ENCODE measurements around the gene SLC6A11. TPM values are rescaled to one million over a fixed set of nuclear protein-coding genes. Genes with fewer than 3 reads are reported as not detected.
A peak's percentile ranks its signal among the peaks of the same experiment; 100 is the strongest.

Gene SLC6A11
- total and polyA plus RNA-seq, 2 of the 13 experiments (the other 11 are each of a cell fraction or from before 2014, with no cell fraction given), result 17.9 to 34.5 TPM

DNA sequence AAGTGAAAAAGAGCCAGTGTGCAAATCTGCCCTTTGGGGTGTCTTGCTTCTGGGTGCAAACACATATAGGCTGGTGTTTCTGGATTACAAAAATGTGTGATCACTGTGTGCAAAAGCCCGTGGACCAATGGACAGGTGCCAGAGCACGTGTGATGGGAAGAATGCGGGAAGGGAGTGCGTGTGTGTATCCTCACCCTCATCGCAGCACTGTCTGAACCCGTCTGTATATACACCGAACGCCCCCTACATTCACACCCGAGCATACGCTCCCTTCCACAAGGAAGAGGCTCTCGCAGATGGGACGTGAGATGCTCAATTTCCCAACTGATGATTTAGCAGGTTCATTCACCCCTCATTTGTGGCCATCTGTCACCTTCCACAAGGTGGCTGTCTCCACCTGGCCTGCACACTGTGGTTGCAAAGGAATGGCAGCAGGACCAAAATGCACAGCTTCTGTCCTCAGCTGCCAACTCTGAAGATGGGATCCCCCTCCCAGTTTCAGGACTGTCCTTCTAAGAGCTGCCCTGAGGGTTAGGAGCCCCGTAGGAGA lies 157.1 kb downstream of the SLC6A11 start:
- no peak for TF ChIP-seq TGIF2 (CRISPR knock-in tag; IDR thresholded peaks at IDR 0.05)
- no peak for TF ChIP-seq ZNF451 (CRISPR knock-in tag; IDR thresholded peaks at IDR 0.05)
- no peak for TF ChIP-seq CCDC6 (CRISPR knock-in tag; IDR thresholded peaks at IDR 0.05)
- TF ChIP-seq, protein P1, sequence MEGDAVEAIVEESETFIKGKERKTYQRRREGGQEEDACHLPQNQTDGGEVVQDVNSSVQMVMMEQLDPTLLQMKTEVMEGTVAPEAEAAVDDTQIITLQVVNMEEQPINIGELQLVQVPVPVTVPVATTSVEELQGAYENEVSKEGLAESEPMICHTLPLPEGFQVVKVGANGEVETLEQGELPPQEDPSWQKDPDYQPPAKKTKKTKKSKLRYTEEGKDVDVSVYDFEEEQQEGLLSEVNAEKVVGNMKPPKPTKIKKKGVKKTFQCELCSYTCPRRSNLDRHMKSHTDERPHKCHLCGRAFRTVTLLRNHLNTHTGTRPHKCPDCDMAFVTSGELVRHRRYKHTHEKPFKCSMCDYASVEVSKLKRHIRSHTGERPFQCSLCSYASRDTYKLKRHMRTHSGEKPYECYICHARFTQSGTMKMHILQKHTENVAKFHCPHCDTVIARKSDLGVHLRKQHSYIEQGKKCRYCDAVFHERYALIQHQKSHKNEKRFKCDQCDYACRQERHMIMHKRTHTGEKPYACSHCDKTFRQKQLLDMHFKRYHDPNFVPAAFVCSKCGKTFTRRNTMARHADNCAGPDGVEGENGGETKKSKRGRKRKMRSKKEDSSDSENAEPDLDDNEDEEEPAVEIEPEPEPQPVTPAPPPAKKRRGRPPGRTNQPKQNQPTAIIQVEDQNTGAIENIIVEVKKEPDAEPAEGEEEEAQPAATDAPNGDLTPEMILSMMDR (CRISPR knock-in tag; IDR thresholded peaks at IDR 0.05), result peak; percentile 58
- TF ChIP-seq RFX1 (IDR thresholded peaks at IDR 0.05), result no peak
- TF ChIP-seq ZNF446 (CRISPR knock-in tag; IDR thresholded peaks at IDR 0.05), result no peak
- TF ChIP-seq HOXA5 (CRISPR knock-in tag; IDR thresholded peaks at IDR 0.05), result no peak
- no peak for TF ChIP-seq CAMTA2 (CRISPR knock-in tag; IDR thresholded peaks at IDR 0.05; ENCODE audit: borderline replicate concordance)
- TF ChIP-seq ZNF563 (CRISPR knock-in tag; IDR thresholded peaks at IDR 0.05), result no peak
- no peak for TF ChIP-seq ZFP1 (CRISPR knock-in tag; IDR thresholded peaks at IDR 0.05)
- TF ChIP-seq, protein P2, sequence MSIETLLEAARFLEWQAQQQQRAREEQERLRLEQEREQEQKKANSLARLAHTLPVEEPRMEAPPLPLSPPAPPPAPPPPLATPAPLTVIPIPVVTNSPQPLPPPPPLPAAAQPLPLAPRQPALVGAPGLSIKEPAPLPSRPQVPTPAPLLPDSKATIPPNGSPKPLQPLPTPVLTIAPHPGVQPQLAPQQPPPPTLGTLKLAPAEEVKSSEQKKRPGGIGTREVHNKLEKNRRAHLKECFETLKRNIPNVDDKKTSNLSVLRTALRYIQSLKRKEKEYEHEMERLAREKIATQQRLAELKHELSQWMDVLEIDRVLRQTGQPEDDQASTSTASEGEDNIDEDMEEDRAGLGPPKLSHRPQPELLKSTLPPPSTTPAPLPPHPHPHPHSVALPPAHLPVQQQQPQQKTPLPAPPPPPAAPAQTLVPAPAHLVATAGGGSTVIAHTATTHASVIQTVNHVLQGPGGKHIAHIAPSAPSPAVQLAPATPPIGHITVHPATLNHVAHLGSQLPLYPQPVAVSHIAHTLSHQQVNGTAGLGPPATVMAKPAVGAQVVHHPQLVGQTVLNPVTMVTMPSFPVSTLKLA (IDR thresholded peaks at IDR 0.05), result peak; percentile 17; the same call in 1 of the 2 replicates
- TF ChIP-seq TAF15 (IDR thresholded peaks at IDR 0.05; ENCODE audit: low read depth, low read length, poor library complexity, severe bottlenecking), result no peak
- no peak for TF ChIP-seq ZNF678 (CRISPR knock-in tag; IDR thresholded peaks at IDR 0.05)
- no peak for TF ChIP-seq ZNF3 (CRISPR knock-in tag; IDR thresholded peaks at IDR 0.05)
- TF ChIP-seq REXO4 (CRISPR knock-in tag; IDR thresholded peaks at IDR 0.05; ENCODE audit: borderline replicate concordance), result no peak
- TF ChIP-seq ZNF274 (CRISPR knock-in tag; IDR thresholded peaks at IDR 0.05), result no peak
- peak; percentile 43 for TF ChIP-seq STAG1 (CRISPR knock-in tag; IDR thresholded peaks at IDR 0.05)
- TF ChIP-seq MED13 (CRISPR knock-in tag; IDR thresholded peaks at IDR 0.05), result no peak
- TF ChIP-seq, protein P3, sequence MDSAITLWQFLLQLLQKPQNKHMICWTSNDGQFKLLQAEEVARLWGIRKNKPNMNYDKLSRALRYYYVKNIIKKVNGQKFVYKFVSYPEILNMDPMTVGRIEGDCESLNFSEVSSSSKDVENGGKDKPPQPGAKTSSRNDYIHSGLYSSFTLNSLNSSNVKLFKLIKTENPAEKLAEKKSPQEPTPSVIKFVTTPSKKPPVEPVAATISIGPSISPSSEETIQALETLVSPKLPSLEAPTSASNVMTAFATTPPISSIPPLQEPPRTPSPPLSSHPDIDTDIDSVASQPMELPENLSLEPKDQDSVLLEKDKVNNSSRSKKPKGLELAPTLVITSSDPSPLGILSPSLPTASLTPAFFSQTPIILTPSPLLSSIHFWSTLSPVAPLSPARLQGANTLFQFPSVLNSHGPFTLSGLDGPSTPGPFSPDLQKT (CRISPR knock-in tag; IDR thresholded peaks at IDR 0.05; ENCODE audit: borderline replicate concordance), result no peak
- no peak for TF ChIP-seq NFATC3 (CRISPR knock-in tag; IDR thresholded peaks at IDR 0.05)
- TF ChIP-seq FOXA1 (IDR thresholded peaks at IDR 0.05), result no peak
- no peak for TF ChIP-seq FOXA1 (CRISPR knock-in tag; IDR thresholded peaks at IDR 0.05)
- TF ChIP-seq SPEN (CRISPR knock-in tag; IDR thresholded peaks at IDR 0.05; ENCODE audit: low read depth), result no peak
- no peak for TF ChIP-seq ATF1 (CRISPR knock-in tag; IDR thresholded peaks at IDR 0.05)
- peaks cover 23% of the 10 kb centered on the region for H3K4me1 ChIP-seq (ENCODE audit: insufficient read depth, low read length)
- no peak for DNase-seq (ENCODE audit: low spot score)
- no peak overlapping the region for H3K4me2 ChIP-seq (ENCODE audit: low read depth, low read length)
- BruUV-seq (replicated peaks), result no TSS peak
- 30% methylated on average over 12 of the region's 13 CpGs for WGBS (ENCODE audit: low lambda C conversion rate)
- ChIA-PET POLR2A (no interaction called here), CTCF (ENCODE audit: low intra/inter-chr PET ratio, low total read pairs) (no interaction called here)
- H3K4me3 ChIP-seq (replicated peaks in 1 of 3; ENCODE audit: insufficient read depth in 1 of 3, low read depth in 2 of 3, low read length in 3 of 3), result no peak overlapping the region
- no peaks in the 10 kb centered on the region for H4K20me1 ChIP-seq (ENCODE audit: insufficient read depth, low read length)
- FAIRE-seq, result no peak
- peak; percentile 26; the same call in 1 of the 3 replicates for ATAC-seq
- no peaks in the 10 kb centered on the region for H3K9me3 ChIP-seq (ENCODE audit: low read length)
- in situ Hi-C loops (cut with HindIII; ENCODE audit: extremely low pct_ligation_motif_present, low pct_unique_long_range_greater_than_20kb) (no loop called here), intact Hi-C loops (cut with micrococcal nuclease; ENCODE audit: unreplicated experiment) (no loop called here)
- H3K79me2 ChIP-seq (ENCODE audit: insufficient read depth, low read length), result no peaks in the 10 kb centered on the region
- peaks cover 0 to 13% of the 10 kb centered on the region in 2 experiments; a peak in 1 of 5 replicates for H3K27me3 ChIP-seq (ENCODE audit: control insufficient read depth in 1 of 2, insufficient read depth in 2 of 2, low read length in 2 of 2)
- H3K9ac ChIP-seq (ENCODE audit: insufficient read depth, low read depth, low read length), result no peak overlapping the region
- no peak overlapping the region for H2AFZ ChIP-seq (ENCODE audit: low read length)
- no peaks in the 10 kb centered on the region for H3K36me3 ChIP-seq (replicated peaks in 1 of 2; ENCODE audit: control insufficient read depth in 1 of 2, insufficient read depth in 2 of 2, low read length in 2 of 2)
- H3K27ac ChIP-seq (ENCODE audit: extremely low read length, insufficient read depth, low read length), result no peak overlapping the region

All from HepG2 (cell line).